B cell (primary cell): ENCODE measurements around the gene RAMP2. TPM values are rescaled to one million over a fixed set of nuclear protein-coding genes. Genes with fewer than 3 reads are reported as not detected.

Experiments used
- ATAC-seq: fragments of 200-7000 bp; cut with Tn5 transposase; one replicate; pipeline ENCODE4 v1.10.0; 2021; ENCODE audit warnings: low read depth, mild to moderate bottlenecking, moderate number of reproducible peaks, moderate library complexity
- CTCF ChIA-PET: fragments of 350-600 bp; sonication (Branson Sonifier 250); formaldehyde crosslinking; loops from one replicate; lab custom pipeline; 2021; ENCODE audit warnings: antibody characterized with exemption, inconsistent platforms; lab: Charles Lee
- POLR2A ChIA-PET: fragments of 350-600 bp; sonication (Branson Sonifier 250); formaldehyde crosslinking; loops from one replicate; lab custom pipeline; 2021; ENCODE audit warnings: antibody characterized with exemption; lab: Charles Lee
- DNase-seq: peaks from one replicate; pipeline ENCODE4 v3.0.0; 2013
- H2AFZ ChIP-seq: 2 replicates; pipeline ENCODE4 v1.6.1; 2012; ENCODE audit warnings: mild to moderate bottlenecking, low read depth, low read length; ENCODE audit not compliant: insufficient read depth, poor library complexity, severe bottlenecking
- H3K27ac ChIP-seq, 2 donors: 1 replicate in 1 of 2; 2 replicates in 1 of 2; pipeline ENCODE4 v1.5.1; 2012 to 2013; ENCODE audit warnings: low read length in 2 of 2, mild to moderate bottlenecking in 2 of 2, moderate library complexity in 1 of 2
- H3K27me3 ChIP-seq, 4 experiments: fragments of 200-600 bp in 1 of 4; sonication (generic) in 1 of 4; replicated peaks in 1 of 4; 1 replicate in 2 of 4; 2 replicates in 2 of 4; pipeline versions ENCODE4 v1.6.1 to v1.7.0; 2013 to 2016; ENCODE audit warnings: low read length in 3 of 4, mild to moderate bottlenecking in 2 of 4, mixed read lengths in 1 of 4, moderate library complexity in 1 of 4; ENCODE audit not compliant: insufficient read depth in 4 of 4, control insufficient read depth in 3 of 4; ENCODE audit errors: control extremely low read depth in 1 of 4
- H3K36me3 ChIP-seq, 2 experiments: replicated peaks in 1 of 2; 1 replicate in 1 of 2; 2 replicates in 1 of 2; pipeline versions ENCODE4 v1.6.1 to v1.7.1; 2013; ENCODE audit warnings: low read length in 1 of 2; ENCODE audit not compliant: insufficient read depth in 2 of 2, control insufficient read depth in 1 of 2; ENCODE audit errors: control extremely low read depth in 1 of 2, extremely low read depth in 1 of 2
- H3K4me1 ChIP-seq, 2 donors: fragments of 200-600 bp in 1 of 2; sonication (generic) in 1 of 2; 1 replicate in 1 of 2; 2 replicates in 1 of 2; pipeline versions ENCODE4 v1.5.1 to v1.6.1; 2013 to 2017; ENCODE audit warnings: low read length in 2 of 2; ENCODE audit not compliant: control insufficient read depth in 2 of 2, insufficient read depth in 2 of 2
- H3K4me2 ChIP-seq: replicated peaks from 2 replicates; pipeline ENCODE3; 2012; ENCODE audit warnings: mild to moderate bottlenecking, low read depth, low read length; ENCODE audit not compliant: poor library complexity, severe bottlenecking
- H3K4me3 ChIP-seq, 5 experiments: fragments of 200-600 bp in 1 of 5; sonication (generic) in 1 of 5; 1 replicate in 3 of 5; 2 replicates in 2 of 5; pipeline versions ENCODE4 v1.5.1 to v1.7.0; 2011 to 2016; ENCODE audit warnings: low read length in 4 of 5, mild to moderate bottlenecking in 4 of 5, low read depth in 2 of 5, control low read depth in 1 of 5, moderate library complexity in 1 of 5; ENCODE audit not compliant: insufficient read depth in 1 of 5; ENCODE audit errors: control extremely low read depth in 1 of 5, extremely low read depth in 1 of 5
- H3K79me2 ChIP-seq: fragments of 200-600 bp; sonication (generic); one replicate; pipeline ENCODE4 v1.6.0; 2016; ENCODE audit warnings: low read length; ENCODE audit not compliant: control insufficient read depth, insufficient read depth
- H3K9ac ChIP-seq: fragments of 200-600 bp; sonication (generic); 2 replicates; pipeline ENCODE4 v1.6.1; 2017; ENCODE audit warnings: mild to moderate bottlenecking, low read length, moderate library complexity
- H3K9me3 ChIP-seq, 3 donors: one replicate each; pipeline versions ENCODE4 v1.6.1 to v1.7.1; 2013; ENCODE audit warnings: low read length in 2 of 3; ENCODE audit not compliant: control insufficient read depth in 2 of 3, insufficient read depth in 1 of 3; ENCODE audit errors: control extremely low read depth in 1 of 3
- H4K20me1 ChIP-seq: 2 replicates; pipeline ENCODE4 v1.6.0; 2012; ENCODE audit warnings: mild to moderate bottlenecking, low read length; ENCODE audit not compliant: insufficient read depth, control insufficient read depth, poor library complexity, severe bottlenecking
- H3K27ac Mint-ChIP-seq: one replicate; pipeline ENCODE4 v1.8.0; 2021; ENCODE audit warnings: mixed read lengths
- H3K27me3 Mint-ChIP-seq: one replicate; pipeline ENCODE4 v1.8.0; 2021; ENCODE audit warnings: mixed read lengths
- H3K4me1 Mint-ChIP-seq: one replicate; pipeline ENCODE4 v1.8.0; 2021; ENCODE audit warnings: mixed read lengths
- H3K4me3 Mint-ChIP-seq: one replicate; pipeline ENCODE4 v1.8.0; 2021; ENCODE audit warnings: mixed read lengths
- H3K9me3 Mint-ChIP-seq: one replicate; pipeline ENCODE4 v1.8.0; 2022; ENCODE audit warnings: mixed read lengths; ENCODE audit not compliant: insufficient read depth
- EZH2 ChIP-seq: IDR thresholded peaks from 2 replicates; pipeline ENCODE4 v1.6.1; 2012; ENCODE audit warnings: borderline replicate concordance, low read depth, mild to moderate bottlenecking, moderate library complexity, low read length; ENCODE audit not compliant: insufficient read depth, poor library complexity, severe bottlenecking
- WGBS: methylation state at CpG from one replicate; pipeline ENCODE4 v1.1.5; 2013; ENCODE audit warnings: missing lambda C conversion rate; ENCODE audit not compliant: insufficient coverage; 5-methylcytosine and 5-hydroxymethylcytosine counted together
- intact Hi-C: fragments of 100-400 bp; cut with micrococcal nuclease; formaldehyde crosslinking; loops from one replicate; pipeline ENCODE4 v1.10.0; 2022
- polyA plus RNA-seq: library from polyadenylated mRNA; depleted of rRNA; stranded (reverse); fragments of >200 nt; gene quantifications from 2 replicates; pipeline ENCODE4 v1.2.3, GENCODE V29; 2012
- total RNA-seq, 2 donors: library from RNA; stranded (reverse); fragments of 120-200 nt in 1 of 2; gene quantifications; 1 replicate in 1 of 2; 2 replicates in 1 of 2; pipeline versions ENCODE4 v1.2.3 to v1.2.4, GENCODE V29; 2013 to 2022
- TF ChIP-seq, protein P1 (sequence below): fragments of 200-600 bp; IDR thresholded peaks from one replicate; pipeline ENCODE4 v1.8.0; 2022; ENCODE audit warnings: antibody characterized with exemption, mild to moderate bottlenecking

RAMP2 gene
- total and polyA plus RNA-seq, 2 donors (not counting 1 experiment from before 2014, with no cell fraction given) = not detected

DNA sequence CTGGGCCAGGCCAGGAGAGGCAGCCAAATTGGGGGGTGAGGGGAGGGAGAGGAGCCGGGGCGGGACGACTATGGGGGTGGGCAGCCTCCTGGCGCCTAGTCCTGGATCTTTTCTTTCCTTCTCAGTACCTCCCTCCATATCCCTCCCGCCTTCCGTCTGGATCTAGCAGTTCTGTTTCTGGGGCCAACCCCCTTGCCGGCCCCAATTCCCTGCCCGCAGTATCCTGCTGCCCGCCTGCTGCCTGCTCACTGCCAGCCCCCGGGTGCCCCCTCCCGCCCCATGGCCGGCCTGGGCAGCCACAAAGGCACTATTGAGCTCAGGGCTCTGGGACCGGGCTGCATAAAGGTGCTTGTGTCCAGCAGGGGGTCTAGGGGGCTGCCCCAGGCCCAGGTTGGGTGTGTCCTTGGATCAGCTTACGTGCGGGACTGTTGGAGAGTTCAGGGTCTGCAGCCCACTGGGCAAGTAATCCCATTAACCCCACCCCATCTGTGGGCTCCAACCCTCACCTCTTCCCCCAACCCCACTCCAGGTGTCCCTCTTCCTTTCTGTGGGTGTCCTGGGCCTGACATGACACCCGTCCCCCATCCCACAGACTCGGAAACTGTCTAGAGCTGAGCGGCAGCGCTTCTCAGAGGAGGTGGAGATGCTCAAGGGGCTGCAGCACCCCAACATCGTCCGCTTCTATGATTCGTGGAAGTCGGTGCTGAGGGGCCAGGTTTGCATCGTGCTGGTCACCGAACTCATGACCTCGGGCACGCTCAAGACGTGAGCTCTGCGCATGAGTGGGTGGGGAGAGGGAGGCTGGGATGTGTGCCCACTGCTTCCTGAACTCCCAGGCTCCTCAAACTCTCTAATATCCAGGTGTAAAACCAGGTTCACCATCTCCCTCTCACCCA lies 21.4 kb downstream of the RAMP2 start:
- Histone ChIP-seq H4K20me1 (no peaks in the 10 kb centered on the region), H3K9me3 (peaks cover 0 to 24% (median 0%) of the 10 kb centered on the region in 3 donors), H2AFZ (no peak overlapping the region), H3K9ac (no peak overlapping the region), H3K4me1 (peaks cover 26 to 33% of the 10 kb centered on the region in 2 donors), H3K27me3 (peaks cover 0 to 70% (median 39%) of the 10 kb centered on the region in 4 experiments), H3K27ac (no peak overlapping the region), H3K79me2 (no peaks in the 10 kb centered on the region), H3K36me3 (peaks cover 2 to 24% of the 10 kb centered on the region in 2 experiments), H3K4me3 (no peak overlapping the region), H3K4me2 (no peak overlapping the region)
- ChIA-PET POLR2A (no interaction called here), CTCF (interaction anchor here (0.6 kb wide), 1 partner anchor 24 kb away, joined by 4 read pairs; no protein-coding TSS in a partner anchor)
- no peak for DNase-seq
- no peak overlapping the region for H3K27ac Mint-ChIP-seq
- no peak for ATAC-seq
- no peak overlapping the region for H3K4me3 Mint-ChIP-seq
- peaks cover 61% of the 10 kb centered on the region for H3K27me3 Mint-ChIP-seq
- H3K9me3 Mint-ChIP-seq = no peaks in the 10 kb centered on the region
- WGBS = 13% methylated on average over 16 of the region's 29 CpGs
- TF ChIP-seq EZH2 = no peak
- TF ChIP-seq, protein P1, sequence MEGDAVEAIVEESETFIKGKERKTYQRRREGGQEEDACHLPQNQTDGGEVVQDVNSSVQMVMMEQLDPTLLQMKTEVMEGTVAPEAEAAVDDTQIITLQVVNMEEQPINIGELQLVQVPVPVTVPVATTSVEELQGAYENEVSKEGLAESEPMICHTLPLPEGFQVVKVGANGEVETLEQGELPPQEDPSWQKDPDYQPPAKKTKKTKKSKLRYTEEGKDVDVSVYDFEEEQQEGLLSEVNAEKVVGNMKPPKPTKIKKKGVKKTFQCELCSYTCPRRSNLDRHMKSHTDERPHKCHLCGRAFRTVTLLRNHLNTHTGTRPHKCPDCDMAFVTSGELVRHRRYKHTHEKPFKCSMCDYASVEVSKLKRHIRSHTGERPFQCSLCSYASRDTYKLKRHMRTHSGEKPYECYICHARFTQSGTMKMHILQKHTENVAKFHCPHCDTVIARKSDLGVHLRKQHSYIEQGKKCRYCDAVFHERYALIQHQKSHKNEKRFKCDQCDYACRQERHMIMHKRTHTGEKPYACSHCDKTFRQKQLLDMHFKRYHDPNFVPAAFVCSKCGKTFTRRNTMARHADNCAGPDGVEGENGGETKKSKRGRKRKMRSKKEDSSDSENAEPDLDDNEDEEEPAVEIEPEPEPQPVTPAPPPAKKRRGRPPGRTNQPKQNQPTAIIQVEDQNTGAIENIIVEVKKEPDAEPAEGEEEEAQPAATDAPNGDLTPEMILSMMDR = no peak
- H3K4me1 Mint-ChIP-seq = peaks cover 39% of the 10 kb centered on the region
- intact Hi-C loops = no loop called here
